WERI-Rb-1 (cell line): Measurements from ENCODE around the gene CD81.
A peak's percentile ranks its signal among the peaks of the same experiment; 100 is the strongest.

Experiments used
- DNase-seq: peaks from one replicate; pipeline ENCODE4 v3.0.0-alpha.2; 2020
- H3K27ac ChIP-seq: fragments of 250-450 bp; sonication (Bioruptor Pico); 2 replicates; pipeline ENCODE4 v1.5.1; 2020; ENCODE audit warnings: mild to moderate bottlenecking, moderate library complexity
- H3K27me3 ChIP-seq: fragments of 250-450 bp; sonication (Bioruptor Pico); 2 replicates; pipeline ENCODE4 v1.5.1; 2021; ENCODE audit warnings: mild to moderate bottlenecking, low read depth, moderate library complexity; ENCODE audit not compliant: insufficient read depth, severe bottlenecking
- H3K36me3 ChIP-seq: fragments of 250-450 bp; sonication (Bioruptor Pico); 2 replicates; pipeline ENCODE4 v1.5.1; 2020; ENCODE audit warnings: mild to moderate bottlenecking, moderate library complexity
- H3K4me3 ChIP-seq: 2 replicates; pipeline ENCODE4 v1.5.1; 2011; ENCODE audit warnings: low read depth, mild to moderate bottlenecking, control low read depth, low read length
- H3K9me3 ChIP-seq: fragments of 250-450 bp; sonication (Bioruptor Pico); 2 replicates; pipeline ENCODE4 v1.5.1; 2021; ENCODE audit warnings: mild to moderate bottlenecking, moderate library complexity; ENCODE audit not compliant: severe bottlenecking
- CTCF ChIP-seq: IDR thresholded peaks from 2 replicates; pipeline ENCODE4 v1.5.1; 2011; ENCODE audit warnings: low read depth, mild to moderate bottlenecking, control low read depth, inconsistent platforms, low read length

The CD81 gene

DNA sequence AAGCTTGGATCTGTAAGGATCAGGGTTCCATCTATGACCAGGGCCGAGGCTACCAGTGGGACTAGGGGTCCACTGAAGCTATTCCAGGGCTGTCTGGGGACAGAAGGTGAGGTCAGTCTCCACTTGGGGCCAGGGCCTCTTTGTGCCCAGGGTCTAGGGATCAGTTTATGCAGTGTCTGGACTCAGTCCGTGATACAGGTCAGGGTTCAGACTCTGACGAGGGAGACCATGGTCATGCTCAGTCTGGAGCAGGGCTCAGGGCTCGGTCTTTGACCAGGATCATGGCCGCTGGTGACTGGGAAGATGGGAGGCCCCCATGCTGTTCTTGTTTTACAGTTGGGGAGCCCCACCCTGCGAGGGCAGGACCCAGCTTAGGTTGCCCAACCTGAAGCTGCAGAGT lies 35.2 kb downstream of the CD81 start:
- no peak overlapping the region for H3K27ac ChIP-seq

GRCh38 chr11:2413742-2414579 lies 36.9 kb downstream of the CD81 start:
- no peak overlapping the region for H3K27ac ChIP-seq
- no peaks in the 10 kb centered on the region for H3K27me3 ChIP-seq
- TF ChIP-seq CTCF: no peak
- no peak for DNase-seq
- no peaks in the 10 kb centered on the region for H3K9me3 ChIP-seq
- no peaks in the 10 kb centered on the region for H3K36me3 ChIP-seq
- H3K4me3 ChIP-seq: no peak overlapping the region

More for the DNA sequence above, 35.2 kb downstream of the CD81 start:
- no peak for TF ChIP-seq CTCF
- Histone ChIP-seq H3K4me3 (no peak overlapping the region), H3K27me3 (no peaks in the 10 kb centered on the region), H3K36me3 (no peaks in the 10 kb centered on the region), H3K9me3 (no peaks in the 10 kb centered on the region)
- DNase-seq: no peak

- H3K9me3 ChIP-seq: no peaks in the 10 kb centered on the region
- no peaks in the 10 kb centered on the region for H3K36me3 ChIP-seq
- DNase-seq: no peak
- H3K27me3 ChIP-seq: no peaks in the 10 kb centered on the region
- H3K27ac ChIP-seq: no peak overlapping the region
- no peak overlapping the region for H3K4me3 ChIP-seq
- no peak for TF ChIP-seq CTCF
These were observed 37.5 kb downstream of the CD81 start for GRCh38 chr11:2414616-2415015.

DNA sequence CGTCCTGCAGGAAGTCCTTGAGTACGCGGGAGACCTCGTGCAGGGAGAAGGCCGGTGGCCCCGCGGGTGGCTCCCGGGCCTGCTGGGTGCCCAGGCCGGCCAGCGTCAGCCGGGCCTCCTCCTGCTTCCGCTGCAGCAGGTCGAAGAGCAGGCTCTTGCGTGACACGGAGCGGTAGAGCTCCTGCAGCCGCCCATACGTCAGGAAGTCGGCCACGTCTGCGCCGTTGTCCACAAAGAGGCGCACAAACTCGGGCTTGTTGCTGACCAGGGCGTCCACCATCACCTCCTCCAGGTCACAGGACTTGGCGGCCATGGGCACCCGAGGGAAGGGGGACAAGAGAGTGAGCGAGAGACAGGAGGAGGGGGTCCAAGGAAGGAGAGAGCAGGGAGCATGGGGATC lies 38.1 kb downstream of the CD81 start:
- H3K4me3 ChIP-seq: no peak overlapping the region
- no peaks in the 10 kb centered on the region for H3K36me3 ChIP-seq
- H3K27me3 ChIP-seq: no peaks in the 10 kb centered on the region
- no peak for DNase-seq
- H3K9me3 ChIP-seq: no peaks in the 10 kb centered on the region
- no peak for TF ChIP-seq CTCF
- H3K27ac ChIP-seq: no peak overlapping the region

DNA sequence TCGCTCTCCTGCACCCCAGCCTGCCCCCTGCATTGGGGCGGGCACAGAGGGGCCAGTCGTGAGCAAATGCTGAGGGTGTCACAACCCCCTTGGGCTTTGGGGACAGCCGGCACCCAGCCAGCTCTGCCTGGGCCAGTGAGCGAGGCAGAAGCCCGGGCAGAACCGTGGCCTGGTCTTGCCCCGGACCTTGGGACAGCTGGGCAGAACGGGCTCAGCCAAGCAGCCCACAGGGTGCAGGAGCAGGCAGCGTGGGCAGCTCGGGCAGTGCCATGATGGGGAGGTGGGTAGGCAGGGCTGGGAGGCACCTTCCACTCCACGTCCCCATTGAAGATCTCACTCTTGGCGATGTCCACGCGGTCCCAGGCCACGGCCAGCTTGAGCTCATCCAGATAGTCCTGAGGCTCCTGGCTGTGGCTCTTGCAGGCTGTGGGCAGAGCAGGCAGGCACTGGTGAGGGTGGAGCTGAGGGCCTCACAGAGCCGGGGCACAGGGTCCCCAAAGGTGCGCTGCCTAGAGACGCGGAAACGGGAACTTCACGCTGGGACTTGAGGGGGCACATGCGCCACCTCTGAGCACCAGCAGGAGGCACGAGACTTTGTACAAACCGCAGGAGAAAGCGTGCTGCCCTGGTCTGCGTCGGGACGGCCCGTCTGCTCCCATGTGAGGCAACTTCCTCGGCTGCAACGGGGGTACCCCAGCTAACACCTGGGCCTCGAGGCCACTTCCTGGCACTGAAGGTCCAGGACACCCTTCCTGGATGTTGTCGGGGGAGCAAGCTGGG lies 38.7 kb downstream of the CD81 start:
- Histone ChIP-seq H3K9me3 (no peaks in the 10 kb centered on the region), H3K27ac (no peak overlapping the region), H3K4me3 (no peak overlapping the region), H3K27me3 (peaks cover 5% of the 10 kb centered on the region), H3K36me3 (no peaks in the 10 kb centered on the region)
- DNase-seq: no peak
- peak; percentile 16; the same call in 1 of the 2 replicates for TF ChIP-seq CTCF
